GM20431 (cell line): Measurements from ENCODE around the gene ZSCAN32.

Experiments
- in situ Hi-C: fragments of 300-500 bp; cut with MseI, MboI; formaldehyde crosslinking; loops from one replicate; pipeline ENCODE4 v1.15.0; 2020; ENCODE audit warnings: low sequenced_read_pairs; ENCODE audit not compliant: unreplicated experiment

The ZSCAN32 gene

DNA sequence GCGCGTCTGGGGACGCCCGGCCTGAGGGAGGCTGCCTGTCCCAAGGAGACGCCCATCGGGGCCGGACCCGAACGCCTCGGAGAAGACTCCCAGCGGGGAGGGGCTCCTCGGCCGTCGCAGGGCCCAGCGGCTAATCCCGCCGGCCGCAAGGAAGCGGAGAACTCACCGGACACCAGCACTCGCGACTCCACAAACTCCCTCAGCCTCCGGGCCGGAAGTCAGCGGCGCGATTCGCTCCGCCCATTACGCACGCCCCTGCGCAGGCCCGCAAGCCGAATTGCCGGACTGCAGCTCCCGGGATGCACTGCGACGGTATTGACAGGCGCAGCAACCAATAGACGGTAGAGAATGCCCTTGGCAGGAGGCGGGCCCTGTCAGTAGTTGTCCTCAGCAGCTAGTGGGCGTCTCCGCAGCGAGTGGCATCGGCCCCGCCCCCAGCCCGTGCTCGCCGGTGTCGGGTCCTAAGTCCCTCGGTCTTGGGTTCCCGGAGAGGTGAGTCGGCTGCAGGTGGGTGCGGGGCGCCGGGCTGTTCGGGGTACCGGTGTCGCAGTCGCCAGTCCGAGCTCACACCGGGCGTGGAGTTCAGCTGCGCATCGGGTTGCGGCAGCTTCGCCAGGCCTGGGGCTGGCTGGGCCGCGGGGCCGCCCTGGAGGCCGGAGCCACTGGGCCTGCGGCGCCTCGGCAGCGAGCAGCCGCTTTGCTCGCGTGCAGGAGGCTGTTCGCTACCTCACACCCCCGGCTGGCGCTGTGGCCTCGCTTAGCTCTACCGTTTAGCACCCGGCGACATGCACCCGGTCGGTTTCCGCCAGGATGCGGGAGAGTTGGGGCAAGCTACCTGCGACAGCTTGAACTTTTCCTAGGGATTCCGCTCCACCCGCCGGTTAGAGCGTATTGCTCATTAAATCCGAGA is at the start of gene ZSCAN32, which contains the start of gene ZNF174:
ZSCAN32 (minus strand) TSS at position 226 of the 910 bp plus-strand sequence. CDS start 3,447 bp downstream, outside the sequence.
ZNF174 (plus strand) TSS at position 437 of the 910 bp plus-strand sequence. CDS start 790 bp downstream, outside the sequence.
- in situ Hi-C loops = no loop called here

- in situ Hi-C loops = no loop called here
These were observed 43.2 kb upstream of the ZSCAN32 start for GRCh38 chr16:3444032-3444388.

DNA sequence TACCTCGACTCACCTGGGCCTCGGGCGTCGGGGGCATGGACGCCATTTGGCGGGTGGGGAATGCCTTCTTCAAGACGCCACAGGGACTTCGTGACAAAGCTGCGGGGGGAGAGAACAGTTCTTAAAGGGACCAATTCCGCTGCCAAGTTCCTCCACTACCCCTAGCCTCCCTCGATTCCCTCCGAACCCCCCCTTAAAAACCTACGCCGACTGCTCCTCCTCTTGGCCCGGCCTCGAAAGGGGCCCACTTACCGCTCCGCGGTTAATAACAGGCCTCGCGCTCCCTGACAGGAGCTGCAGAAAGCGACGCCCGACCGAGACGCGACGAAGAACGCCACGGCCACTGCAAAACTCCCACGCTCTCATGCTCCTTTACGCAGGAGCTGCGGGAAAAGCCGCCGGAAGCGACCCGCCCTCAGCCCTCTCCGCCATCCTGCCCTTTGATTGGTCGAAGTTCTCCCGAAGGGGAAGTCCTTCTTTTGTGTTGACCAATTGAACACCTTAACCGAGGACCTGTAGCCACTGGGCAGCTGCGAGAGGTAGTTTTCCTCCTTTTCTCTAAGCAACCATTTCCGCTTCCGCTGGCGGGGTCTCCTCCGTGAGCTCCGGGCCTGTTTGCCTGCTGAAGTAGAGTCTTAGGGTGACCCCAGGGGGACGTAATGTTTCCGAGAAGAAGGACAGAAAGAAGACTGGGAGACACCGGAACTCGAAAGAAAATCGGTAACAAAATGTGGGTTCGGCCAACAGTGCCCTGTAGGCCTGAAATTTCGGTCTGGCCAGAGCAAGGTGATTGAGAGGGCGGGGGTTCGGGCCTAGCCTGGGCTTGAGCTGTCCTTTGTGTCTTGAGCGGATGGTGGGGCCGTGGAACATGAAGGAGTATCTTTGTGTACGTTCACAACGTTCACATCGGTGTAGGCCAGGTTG is 42.6 kb upstream of the ZSCAN32 start, which contains the start of the genes NAA60 and ZNF597:
NAA60 (plus strand) TSS at position 573 of the 924 bp plus-strand sequence. CDS start 32,548 bp downstream, outside the sequence.
ZNF597 (minus strand) TSS at position 397 of the 924 bp plus-strand sequence; CDS start at position 46, 351 bp downstream.
- in situ Hi-C loops = no loop called here

GRCh38 chr16:3439637-3440036 is 38.8 kb upstream of the ZSCAN32 start:
- in situ Hi-C loops = no loop called here

DNA sequence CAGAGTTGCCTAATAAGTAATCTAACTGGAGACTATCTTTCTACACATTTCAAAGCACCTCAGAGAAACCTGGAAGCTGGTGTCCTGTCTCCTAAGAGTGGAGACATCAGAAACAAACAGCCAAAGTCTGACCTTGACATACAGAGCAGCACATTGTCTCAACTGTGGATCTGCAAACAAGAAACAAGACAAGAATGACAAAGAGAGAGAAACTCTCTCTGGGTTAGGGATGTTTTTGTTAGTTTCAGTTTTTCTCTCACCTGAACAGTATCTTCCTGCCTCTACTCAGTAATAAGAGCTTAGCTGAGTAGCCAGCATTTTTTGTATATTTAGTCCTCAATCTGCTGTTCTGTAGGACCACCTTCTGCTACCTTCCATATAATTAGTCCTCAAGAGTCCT is 33.6 kb upstream of the ZSCAN32 start:
- in situ Hi-C loops = no loop called here

GRCh38 chr16:3431779-3432219 is 31.0 kb upstream of the ZSCAN32 start:
- in situ Hi-C loops = no loop called here

DNA sequence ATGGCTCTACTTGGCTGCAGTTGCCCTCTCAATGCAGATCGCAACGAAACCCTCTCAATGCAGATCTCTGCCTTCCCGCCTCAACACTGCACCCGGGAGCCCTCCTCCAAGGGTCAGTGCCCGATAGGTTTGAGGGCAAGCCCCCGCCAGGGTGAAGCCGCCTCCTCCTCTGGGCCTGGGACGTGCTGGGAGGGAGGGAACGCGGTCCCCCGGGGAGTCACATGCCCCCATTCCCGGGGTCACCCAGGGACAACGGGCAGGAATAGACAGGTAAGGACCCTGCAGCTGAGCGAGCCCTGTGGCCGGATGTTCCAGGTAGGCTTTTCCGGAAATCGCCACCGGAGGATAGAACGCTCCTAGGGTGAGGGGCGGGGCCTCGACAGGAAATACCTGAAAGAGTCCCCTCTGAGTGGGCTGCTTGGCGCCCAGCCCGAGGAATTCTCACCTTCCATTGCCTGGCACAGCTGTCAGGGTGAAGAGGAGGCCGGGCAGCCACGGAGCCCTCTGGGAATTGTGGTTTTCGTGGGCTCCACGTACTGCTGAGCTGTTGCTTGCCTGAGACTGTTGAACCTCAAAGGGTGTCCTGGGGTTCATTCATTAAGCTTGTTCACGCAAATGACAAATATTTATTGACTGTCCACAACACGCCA is 13.1 kb upstream of the ZSCAN32 start:
- in situ Hi-C loops = no loop called here

- in situ Hi-C loops = no loop called here
These were observed 7.9 kb upstream of the ZSCAN32 start for GRCh38 chr16:3408561-3409197.

GRCh38 chr16:3401719-3402397 is 1.1 kb upstream of the ZSCAN32 start:
- in situ Hi-C loops = no loop called here

GRCh38 chr16:3400446-3400778 is 392 bp downstream of the ZSCAN32 start:
- in situ Hi-C loops = no loop called here

- in situ Hi-C loops = no loop called here
These were observed 11.0 kb downstream of the ZSCAN32 start for GRCh38 chr16:3389663-3390338.

GRCh38 chr16:3388325-3388724 is 12.5 kb downstream of the ZSCAN32 start:
- in situ Hi-C loops = no loop called here

- in situ Hi-C loops = no loop called here
These were observed 17.8 kb downstream of the ZSCAN32 start for GRCh38 chr16:3383045-3383448.

DNA sequence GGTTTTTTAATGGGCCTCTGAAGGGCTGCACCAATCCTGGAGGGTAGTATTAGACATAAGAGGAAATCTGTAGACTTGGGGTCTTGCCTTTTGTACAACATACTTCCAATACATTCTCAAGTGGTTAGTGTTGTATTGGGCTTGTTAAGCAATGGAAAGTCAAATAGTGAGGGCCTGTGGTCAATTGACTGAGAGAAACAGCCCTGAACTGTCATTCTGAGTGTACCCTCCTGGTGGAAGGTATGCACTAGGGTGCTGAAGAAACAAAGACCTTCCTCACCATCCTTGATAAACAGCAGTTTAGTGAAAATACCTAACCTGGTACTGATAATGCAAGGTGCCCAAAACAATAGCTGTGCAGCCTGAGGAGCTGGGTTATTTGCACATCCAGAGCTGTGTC is 22.9 kb downstream of the ZSCAN32 start:
- in situ Hi-C loops = no loop called here

- in situ Hi-C loops = no loop called here
These were observed 25.1 kb downstream of the ZSCAN32 start for GRCh38 chr16:3375680-3376079.

- in situ Hi-C loops = no loop called here
These were observed 31.7 kb downstream of the ZSCAN32 start for GRCh38 chr16:3369073-3369472.

GRCh38 chr16:3364774-3365427 is 35.9 kb downstream of the ZSCAN32 start:
- in situ Hi-C loops = no loop called here

DNA sequence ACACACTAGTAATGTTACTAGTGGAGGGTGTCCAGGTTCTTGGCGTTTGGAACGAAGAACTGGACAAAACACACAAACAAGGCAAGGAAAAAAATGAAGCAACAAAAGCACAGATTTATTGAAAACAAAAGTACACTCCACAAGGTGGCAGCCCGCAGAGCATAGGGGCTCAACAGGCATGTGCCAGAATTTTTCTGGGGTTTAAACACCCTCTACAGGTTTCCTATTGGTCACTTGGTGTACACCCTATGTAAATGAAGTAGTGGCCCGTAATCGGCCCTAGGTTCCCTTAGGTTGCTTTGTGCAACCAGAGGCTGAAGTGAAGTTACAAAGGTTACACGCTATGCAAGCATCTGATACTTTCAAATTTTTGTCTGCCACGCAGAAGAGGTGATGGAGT is 37.0 kb downstream of the ZSCAN32 start:
- in situ Hi-C loops = no loop called here
